Measurements from ENCODE around the gene PRKCE. TPM values are rescaled to one million over a fixed set of nuclear protein-coding genes. Genes with fewer than 3 reads are reported as not detected.

Gene PRKCE
- total and polyA plus RNA-seq, 2 donors (not counting 3 experiments of a cell fraction or from before 2014, with no cell fraction given) = 27.9 to 33.9 TPM

DNA sequence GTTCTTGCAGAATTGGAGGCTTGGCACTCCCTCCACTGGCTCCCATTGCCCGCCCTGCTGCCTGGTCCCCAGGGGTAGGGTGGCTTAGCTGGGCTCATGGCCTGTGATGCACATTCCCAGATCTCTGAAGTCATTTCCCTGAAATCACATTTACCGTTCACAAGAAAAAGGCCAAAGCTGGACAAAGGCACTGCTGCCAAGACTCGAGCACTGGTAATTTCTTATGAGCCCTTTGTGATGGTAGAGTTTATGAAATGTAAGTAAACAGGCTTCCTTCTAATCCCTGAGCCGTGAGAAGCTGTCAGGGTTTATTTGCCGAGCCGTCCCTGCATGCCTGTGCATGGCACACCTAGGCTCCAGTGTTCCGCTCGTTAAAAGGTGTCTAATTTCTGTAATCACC lies 398.6 kb downstream of the PRKCE start:
- H3K4me3 ChIP-seq (replicated peaks in 1 of 3; ENCODE audit: insufficient read depth in 1 of 3, low read depth in 1 of 3, low read length in 3 of 3) = no peak overlapping the region
- no peaks in the 10 kb centered on the region for H4K20me1 ChIP-seq (replicated peaks; ENCODE audit: control insufficient read depth, extremely low read depth, insufficient read depth, low read length)
- H3K27me3 ChIP-seq (ENCODE audit: control insufficient read depth in 2 of 2, insufficient read depth in 2 of 2, low read length in 2 of 2) = no peaks in the 10 kb centered on the region
- peaks cover 19% of the 10 kb centered on the region for H3K4me1 ChIP-seq (ENCODE audit: control insufficient read depth, extremely low read depth, insufficient read depth, low read length)
- ChIA-PET CTCF (interaction anchor here (1.2 to 2.2 kb wide), 4 partner anchors 13 to 23 kb away, joined by 3 to 10 read pairs (median 4); no protein-coding TSS in a partner anchor), POLR2A (no interaction called here)
- no peak overlapping the region for H3K27ac ChIP-seq (ENCODE audit: insufficient read depth, low read depth, low read length)
- no peak overlapping the region for H3K4me2 ChIP-seq (ENCODE audit: insufficient read depth, low read length)
- H3K9me1 ChIP-seq (replicated peaks; ENCODE audit: control insufficient read depth, extremely low read depth, insufficient read depth, low read length) = no peaks in the 10 kb centered on the region
- TF ChIP-seq EZH2 (IDR thresholded peaks at IDR 0.05; ENCODE audit: borderline replicate concordance, low read depth, low read length, severe bottlenecking) (no peak), GATA2 (IDR thresholded peaks at IDR 0.05; ENCODE audit: insufficient read depth, insufficient read length, low read depth, low read length) (no peak), FOS (IDR thresholded peaks at IDR 0.05; ENCODE audit: borderline replicate concordance, insufficient read depth, low read length) (no peak), POLR2A (IDR thresholded peaks at IDR 0.05; ENCODE audit: low read depth, low read length) (no peak), MYC (IDR thresholded peaks at IDR 0.05; ENCODE audit: low read depth, low read length) (no peak), POLR2AphosphoS5 (IDR thresholded peaks at IDR 0.05; ENCODE audit: insufficient read depth, low read depth, low read length) (no peak), JUN (IDR thresholded peaks at IDR 0.05; ENCODE audit: borderline replicate concordance, insufficient read depth, insufficient read length, low read depth) (no peak)
- TF ChIP-seq, protein P1, sequence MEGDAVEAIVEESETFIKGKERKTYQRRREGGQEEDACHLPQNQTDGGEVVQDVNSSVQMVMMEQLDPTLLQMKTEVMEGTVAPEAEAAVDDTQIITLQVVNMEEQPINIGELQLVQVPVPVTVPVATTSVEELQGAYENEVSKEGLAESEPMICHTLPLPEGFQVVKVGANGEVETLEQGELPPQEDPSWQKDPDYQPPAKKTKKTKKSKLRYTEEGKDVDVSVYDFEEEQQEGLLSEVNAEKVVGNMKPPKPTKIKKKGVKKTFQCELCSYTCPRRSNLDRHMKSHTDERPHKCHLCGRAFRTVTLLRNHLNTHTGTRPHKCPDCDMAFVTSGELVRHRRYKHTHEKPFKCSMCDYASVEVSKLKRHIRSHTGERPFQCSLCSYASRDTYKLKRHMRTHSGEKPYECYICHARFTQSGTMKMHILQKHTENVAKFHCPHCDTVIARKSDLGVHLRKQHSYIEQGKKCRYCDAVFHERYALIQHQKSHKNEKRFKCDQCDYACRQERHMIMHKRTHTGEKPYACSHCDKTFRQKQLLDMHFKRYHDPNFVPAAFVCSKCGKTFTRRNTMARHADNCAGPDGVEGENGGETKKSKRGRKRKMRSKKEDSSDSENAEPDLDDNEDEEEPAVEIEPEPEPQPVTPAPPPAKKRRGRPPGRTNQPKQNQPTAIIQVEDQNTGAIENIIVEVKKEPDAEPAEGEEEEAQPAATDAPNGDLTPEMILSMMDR (IDR thresholded peaks at IDR 0.05; ENCODE audit: extremely low read depth in 1 of 2, insufficient read depth in 1 of 2, low read depth in 1 of 2, low read length in 2 of 2) = no peak
- TF ChIP-seq, protein P2, sequence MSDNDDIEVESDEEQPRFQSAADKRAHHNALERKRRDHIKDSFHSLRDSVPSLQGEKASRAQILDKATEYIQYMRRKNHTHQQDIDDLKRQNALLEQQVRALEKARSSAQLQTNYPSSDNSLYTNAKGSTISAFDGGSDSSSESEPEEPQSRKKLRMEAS (IDR thresholded peaks at IDR 0.05; ENCODE audit: insufficient read depth, insufficient read length) = no peak
- no peaks in the 10 kb centered on the region for H3K79me2 ChIP-seq (ENCODE audit: control insufficient read depth, insufficient read depth, low read length)
- dilution Hi-C loops (cut with MboI; ENCODE audit: extremely low pct_ligation_motif_present, low sequenced_read_pairs) = no loop called here
- FAIRE-seq (peak; percentile 12), DNase-seq (ENCODE audit: low read depth, low spot score) (no peak)
- no peaks in the 10 kb centered on the region for H3K36me3 ChIP-seq (ENCODE audit: control insufficient read depth in 2 of 2, extremely low read depth in 1 of 2, insufficient read depth in 2 of 2, low read length in 2 of 2)
- BruUV-seq (replicated peaks) = no TSS peak
- no peaks in the 10 kb centered on the region for H3K9me3 ChIP-seq (replicated peaks; ENCODE audit: control insufficient read depth, insufficient read depth, low read length)
- no peak overlapping the region for H3K9ac ChIP-seq (replicated peaks; ENCODE audit: extremely low read depth, insufficient read depth, low read length)
- H2AFZ ChIP-seq (ENCODE audit: low read depth, low read length) = no peak overlapping the region
- intact Hi-C loops (cut with micrococcal nuclease) = no loop called here
